ENCODE data around the gene CDK6. TPM values are rescaled to one million over a fixed set of nuclear protein-coding genes. Genes with fewer than 3 reads are reported as not detected.

Gene CDK6
- total RNA-seq, 1 experiment from 2014 or later = 126 TPM

- H3K27me3 ChIP-seq (replicated peaks) = no peaks in the 10 kb centered on the region
- H3K4me1 ChIP-seq (replicated peaks) = peaks cover 45% of the 10 kb centered on the region
- no peak for DNase-seq (ENCODE audit: low read depth in 1 of 2, low spot score in 2 of 2)
- peaks cover 56% of the 10 kb centered on the region for H3K36me3 ChIP-seq
- no peak overlapping the region for H3K4me3 ChIP-seq
- peaks cover 13% of the 10 kb centered on the region; the same call in 1 of the 2 replicates for H3K9me3 ChIP-seq (replicated peaks)
- H3K27ac ChIP-seq = no peak overlapping the region
These were observed 50.5 kb downstream of the CDK6 start for GRCh38 chr7:92785923-92786322.

- no peak for DNase-seq (ENCODE audit: low read depth in 1 of 2, low spot score in 2 of 2)
- H3K9me3 ChIP-seq (replicated peaks) = peaks cover 12% of the 10 kb centered on the region; the same call in 1 of the 2 replicates
- no peaks in the 10 kb centered on the region for H3K27me3 ChIP-seq (replicated peaks)
- peaks cover 42% of the 10 kb centered on the region for H3K4me1 ChIP-seq (replicated peaks)
- H3K27ac ChIP-seq = no peak overlapping the region
- peaks cover 48% of the 10 kb centered on the region for H3K36me3 ChIP-seq
- no peak overlapping the region for H3K4me3 ChIP-seq
These were observed 51.4 kb downstream of the CDK6 start for GRCh38 chr7:92784935-92785334.

- Histone ChIP-seq H3K9me3 (replicated peaks) (peaks cover 5% of the 10 kb centered on the region; the same call in 1 of the 2 replicates), H3K4me1 (replicated peaks) (peaks cover 51% of the 10 kb centered on the region), H3K27me3 (replicated peaks) (no peaks in the 10 kb centered on the region), H3K27ac (no peak overlapping the region), H3K36me3 (peaks cover 37% of the 10 kb centered on the region), H3K4me3 (no peak overlapping the region)
- DNase-seq (ENCODE audit: low read depth in 1 of 2, low spot score in 2 of 2) = no peak
These were observed 52.8 kb downstream of the CDK6 start for GRCh38 chr7:92783260-92784201.

- H3K4me3 ChIP-seq = no peak overlapping the region
- no peak overlapping the region for H3K27ac ChIP-seq
- no peaks in the 10 kb centered on the region for H3K9me3 ChIP-seq (replicated peaks)
These were observed 53.5 kb downstream of the CDK6 start for GRCh38 chr7:92782855-92783254.

GRCh38 chr7:92782236-92782635 is 54.1 kb downstream of the CDK6 start:
- H3K4me1 ChIP-seq (replicated peaks) = peaks cover 51% of the 10 kb centered on the region
- H3K27me3 ChIP-seq (replicated peaks) = no peaks in the 10 kb centered on the region
- peaks cover 32% of the 10 kb centered on the region for H3K36me3 ChIP-seq
- no peak overlapping the region for H3K27ac ChIP-seq
- H3K9me3 ChIP-seq (replicated peaks) = no peaks in the 10 kb centered on the region
- no peak for DNase-seq (ENCODE audit: low read depth in 1 of 2, low spot score in 2 of 2)
- H3K4me3 ChIP-seq = no peak overlapping the region

More at GRCh38 chr7:92782855-92783254, 53.5 kb downstream of the CDK6 start:
- H3K4me1 ChIP-seq (replicated peaks) = peaks cover 51% of the 10 kb centered on the region
- no peak for DNase-seq (ENCODE audit: low read depth in 1 of 2, low spot score in 2 of 2)
- peaks cover 31% of the 10 kb centered on the region for H3K36me3 ChIP-seq
- no peaks in the 10 kb centered on the region for H3K27me3 ChIP-seq (replicated peaks)

- no peak overlapping the region for H3K27ac ChIP-seq
- no peak for DNase-seq (ENCODE audit: low read depth in 1 of 2, low spot score in 2 of 2)
These were observed 55.2 kb downstream of the CDK6 start for GRCh38 chr7:92781117-92781720.

GRCh38 chr7:92778972-92779371 is 57.4 kb downstream of the CDK6 start:
- peak; percentile 54 to 59 for DNase-seq (ENCODE audit: low read depth in 1 of 2, low spot score in 2 of 2)
- H3K36me3 ChIP-seq = peaks cover 47% of the 10 kb centered on the region
- H3K9me3 ChIP-seq (replicated peaks) = no peaks in the 10 kb centered on the region
- peak overlapping the region; percentile 51 for H3K27ac ChIP-seq
- no peak overlapping the region for H3K4me3 ChIP-seq
- H3K4me1 ChIP-seq (replicated peaks) = peaks cover 41% of the 10 kb centered on the region
- no peaks in the 10 kb centered on the region for H3K27me3 ChIP-seq (replicated peaks)

More at GRCh38 chr7:92781117-92781720, 55.2 kb downstream of the CDK6 start:
- H3K4me1 ChIP-seq (replicated peaks) = peaks cover 51% of the 10 kb centered on the region
- no peaks in the 10 kb centered on the region for H3K9me3 ChIP-seq (replicated peaks)
- peaks cover 43% of the 10 kb centered on the region for H3K36me3 ChIP-seq
- no peak overlapping the region for H3K4me3 ChIP-seq
- no peaks in the 10 kb centered on the region for H3K27me3 ChIP-seq (replicated peaks)

GRCh38 chr7:92777993-92778392 is 58.4 kb downstream of the CDK6 start:
- no peak for DNase-seq (ENCODE audit: low read depth in 1 of 2, low spot score in 2 of 2)
- no peaks in the 10 kb centered on the region for H3K9me3 ChIP-seq (replicated peaks)
- H3K27me3 ChIP-seq (replicated peaks) = no peaks in the 10 kb centered on the region
- H3K4me1 ChIP-seq (replicated peaks) = peaks cover 31% of the 10 kb centered on the region
- no peak overlapping the region for H3K4me3 ChIP-seq
- 0 out of 2 replicates have a peak overlapping the region, but pooled peaks have one; percentile 51 for H3K27ac ChIP-seq
- peaks cover 54% of the 10 kb centered on the region for H3K36me3 ChIP-seq

GRCh38 chr7:92773808-92774207 is 62.6 kb downstream of the CDK6 start:
- Histone ChIP-seq H3K27ac (no peak overlapping the region), H3K4me3 (no peak overlapping the region), H3K9me3 (replicated peaks) (no peaks in the 10 kb centered on the region), H3K36me3 (peaks cover 58% of the 10 kb centered on the region), H3K4me1 (replicated peaks) (peaks cover 4% of the 10 kb centered on the region), H3K27me3 (replicated peaks) (no peaks in the 10 kb centered on the region)
- DNase-seq (ENCODE audit: low read depth in 1 of 2, low spot score in 2 of 2) = no peak

- Histone ChIP-seq H3K27ac (no peak overlapping the region), H3K27me3 (replicated peaks) (no peaks in the 10 kb centered on the region), H3K4me1 (replicated peaks) (peaks cover 44% of the 10 kb centered on the region), H3K36me3 (peaks cover 62% of the 10 kb centered on the region), H3K4me3 (no peak overlapping the region), H3K9me3 (replicated peaks) (no peaks in the 10 kb centered on the region)
- no peak for DNase-seq (ENCODE audit: low read depth in 1 of 2, low spot score in 2 of 2)
These were observed 66.5 kb downstream of the CDK6 start for GRCh38 chr7:92769844-92770243.

- Histone ChIP-seq H3K27me3 (replicated peaks) (no peaks in the 10 kb centered on the region), H3K36me3 (peaks cover 60% of the 10 kb centered on the region), H3K4me3 (no peak overlapping the region), H3K27ac (no peak overlapping the region), H3K9me3 (replicated peaks) (no peaks in the 10 kb centered on the region), H3K4me1 (replicated peaks) (peaks cover 49% of the 10 kb centered on the region)
- no peak for DNase-seq (ENCODE audit: low read depth in 1 of 2, low spot score in 2 of 2)
These were observed 67.0 kb downstream of the CDK6 start for GRCh38 chr7:92769394-92769699.

GRCh38 chr7:92768501-92769393 is 67.6 kb downstream of the CDK6 start:
- peaks cover 55% of the 10 kb centered on the region for H3K4me1 ChIP-seq (replicated peaks)
- no peak for DNase-seq (ENCODE audit: low read depth in 1 of 2, low spot score in 2 of 2)
- no peaks in the 10 kb centered on the region for H3K9me3 ChIP-seq (replicated peaks)
- H3K4me3 ChIP-seq = no peak overlapping the region
- H3K27ac ChIP-seq = 0 out of 2 replicates have a peak overlapping the region, but pooled peaks have one; percentile 86
- H3K27me3 ChIP-seq (replicated peaks) = no peaks in the 10 kb centered on the region
- peaks cover 57% of the 10 kb centered on the region for H3K36me3 ChIP-seq

- H3K27ac ChIP-seq = peak overlapping the region; percentile 86
- peaks cover 68% of the 10 kb centered on the region for H3K4me1 ChIP-seq (replicated peaks)
- no peak overlapping the region for H3K4me3 ChIP-seq
- H3K36me3 ChIP-seq = peaks cover 52% of the 10 kb centered on the region
- no peak for DNase-seq (ENCODE audit: low read depth in 1 of 2, low spot score in 2 of 2)
- H3K9me3 ChIP-seq (replicated peaks) = no peaks in the 10 kb centered on the region
- H3K27me3 ChIP-seq (replicated peaks) = no peaks in the 10 kb centered on the region
These were observed 68.9 kb downstream of the CDK6 start for GRCh38 chr7:92767437-92767836.
